ENCODE data around the gene TFAP2A.

DNA sequence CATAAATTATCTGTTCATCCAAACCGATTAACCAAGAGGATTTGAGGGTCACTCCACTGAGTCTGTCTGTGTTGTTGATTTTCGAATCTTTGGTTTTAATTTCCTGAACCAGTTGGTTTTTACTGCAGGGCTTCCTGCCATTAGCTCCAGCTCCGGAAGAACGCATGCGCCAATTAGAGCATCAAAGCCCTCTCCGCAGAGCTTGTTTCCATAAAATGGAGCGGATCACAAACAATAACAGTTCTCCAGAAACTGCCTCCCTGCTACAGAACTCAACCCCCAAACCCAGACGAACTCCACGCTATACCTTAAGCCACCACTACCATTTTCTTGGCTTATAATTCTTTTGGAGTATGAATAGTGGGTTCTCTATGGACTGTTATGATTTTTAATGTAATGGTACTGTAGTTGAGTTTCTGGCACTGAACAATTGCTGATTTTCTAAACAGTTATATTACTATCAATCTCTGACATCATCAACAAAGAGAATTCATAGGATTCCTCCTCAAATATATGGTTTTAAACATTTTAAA is 13.8 kb downstream of the TFAP2A start:
- TF ChIP-seq EZH2 (IDR thresholded peaks at IDR 0.05; ENCODE audit: borderline replicate concordance, insufficient read depth, low read length, poor library complexity, severe bottlenecking) (no peak), EP300 (conservative IDR thresholded peaks at IDR 0.05; ENCODE audit: poor library complexity, severe bottlenecking) (no peak)
- TF ChIP-seq, protein P1, sequence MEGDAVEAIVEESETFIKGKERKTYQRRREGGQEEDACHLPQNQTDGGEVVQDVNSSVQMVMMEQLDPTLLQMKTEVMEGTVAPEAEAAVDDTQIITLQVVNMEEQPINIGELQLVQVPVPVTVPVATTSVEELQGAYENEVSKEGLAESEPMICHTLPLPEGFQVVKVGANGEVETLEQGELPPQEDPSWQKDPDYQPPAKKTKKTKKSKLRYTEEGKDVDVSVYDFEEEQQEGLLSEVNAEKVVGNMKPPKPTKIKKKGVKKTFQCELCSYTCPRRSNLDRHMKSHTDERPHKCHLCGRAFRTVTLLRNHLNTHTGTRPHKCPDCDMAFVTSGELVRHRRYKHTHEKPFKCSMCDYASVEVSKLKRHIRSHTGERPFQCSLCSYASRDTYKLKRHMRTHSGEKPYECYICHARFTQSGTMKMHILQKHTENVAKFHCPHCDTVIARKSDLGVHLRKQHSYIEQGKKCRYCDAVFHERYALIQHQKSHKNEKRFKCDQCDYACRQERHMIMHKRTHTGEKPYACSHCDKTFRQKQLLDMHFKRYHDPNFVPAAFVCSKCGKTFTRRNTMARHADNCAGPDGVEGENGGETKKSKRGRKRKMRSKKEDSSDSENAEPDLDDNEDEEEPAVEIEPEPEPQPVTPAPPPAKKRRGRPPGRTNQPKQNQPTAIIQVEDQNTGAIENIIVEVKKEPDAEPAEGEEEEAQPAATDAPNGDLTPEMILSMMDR (IDR thresholded peaks at IDR 0.05; ENCODE audit: poor library complexity, severe bottlenecking) = no peak

All from neural cell (in vitro differentiated cells).